Liver (tissue), 3 donors: Measurements from ENCODE around the gene TRIP6.

ENCODE experiments used
- CTCF ChIP-seq: fragments of 150-350 bp; IDR thresholded peaks from 2 replicates; pipeline ENCODE4 v1.5.1; 2017; ENCODE audit warnings: improper control_type of control experiment, low read depth, low read length; ENCODE audit not compliant: missing input control
- GABPA ChIP-seq, 2 donors: IDR thresholded peaks in 1 of 2; conservative IDR thresholded peaks in 1 of 2; 2 replicates each; pipeline ENCODE4 v1.6.1; 2016; ENCODE audit warnings: antibody characterized with exemption in 2 of 2, mild to moderate bottlenecking in 1 of 2, moderate library complexity in 1 of 2
- donor health status: healthy.
- donor health status: healthy.

- TF ChIP-seq CTCF (no peak), GABPA (IDR thresholded peaks at IDR 0.05 in 1 of 2, conservative IDR thresholded peaks at IDR 0.05 in 1 of 2) (no peak)
These were observed 6.6 kb downstream of the TRIP6 start for GRCh38 chr7:100873599-100874299.
